Suprapubic skin (tissue), 4 donors: ENCODE data around the gene PLEKHG4B.

Source experiments
- EP300 ChIP-seq: sonication (generic); formaldehyde crosslinking; IDR thresholded peaks from one replicate; pipeline ENCODE4 v1.6.1; 2017; ENCODE audit warnings: antibody characterized with exemption
- POLR2A ChIP-seq, 2 donors: fragments of 450-650 bp; IDR thresholded peaks; one replicate each; pipeline ENCODE4 v1.6.1; 2017; ENCODE audit warnings: antibody characterized with exemption in 2 of 2, mild to moderate bottlenecking in 2 of 2, moderate library complexity in 2 of 2
- POLR2AphosphoS5 ChIP-seq, 3 donors: sonication (generic); formaldehyde crosslinking; IDR thresholded peaks; one replicate each; pipeline ENCODE4 v1.6.1; 2017; ENCODE audit warnings: antibody characterized with exemption in 3 of 3
- TF ChIP-seq, protein P1 (sequence below), 2 donors: fragments of 200-600 bp in 1 of 2; fragments of 450-650 bp in 1 of 2; sonication (generic) in 1 of 2; IDR thresholded peaks; one replicate each; pipeline ENCODE4 v1.5.1; 2016 to 2019; ENCODE audit warnings: antibody characterized with exemption in 2 of 2, mild to moderate bottlenecking in 1 of 2, moderate library complexity in 1 of 2

DNA sequence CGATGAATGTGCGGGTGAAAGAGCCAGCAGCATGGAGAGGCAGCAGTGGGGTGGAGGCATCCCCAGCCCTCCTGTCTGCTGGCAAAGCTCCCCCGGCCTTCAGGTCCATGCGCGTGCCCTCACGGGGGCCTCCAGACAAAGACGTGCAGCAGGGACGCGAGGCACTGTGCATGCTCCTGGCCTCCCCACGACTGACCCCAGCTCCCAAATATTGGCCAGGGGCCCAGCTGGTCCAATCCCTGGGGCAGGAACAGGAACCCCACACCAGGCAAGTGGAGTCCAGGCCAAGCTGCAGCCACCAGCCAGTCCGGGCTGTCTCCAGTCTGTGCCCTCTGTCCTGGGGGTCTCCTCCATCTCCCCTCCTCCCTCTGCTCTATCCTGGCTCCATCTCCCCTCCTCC is 65.8 kb downstream of the PLEKHG4B start:
- TF ChIP-seq, protein P1, sequence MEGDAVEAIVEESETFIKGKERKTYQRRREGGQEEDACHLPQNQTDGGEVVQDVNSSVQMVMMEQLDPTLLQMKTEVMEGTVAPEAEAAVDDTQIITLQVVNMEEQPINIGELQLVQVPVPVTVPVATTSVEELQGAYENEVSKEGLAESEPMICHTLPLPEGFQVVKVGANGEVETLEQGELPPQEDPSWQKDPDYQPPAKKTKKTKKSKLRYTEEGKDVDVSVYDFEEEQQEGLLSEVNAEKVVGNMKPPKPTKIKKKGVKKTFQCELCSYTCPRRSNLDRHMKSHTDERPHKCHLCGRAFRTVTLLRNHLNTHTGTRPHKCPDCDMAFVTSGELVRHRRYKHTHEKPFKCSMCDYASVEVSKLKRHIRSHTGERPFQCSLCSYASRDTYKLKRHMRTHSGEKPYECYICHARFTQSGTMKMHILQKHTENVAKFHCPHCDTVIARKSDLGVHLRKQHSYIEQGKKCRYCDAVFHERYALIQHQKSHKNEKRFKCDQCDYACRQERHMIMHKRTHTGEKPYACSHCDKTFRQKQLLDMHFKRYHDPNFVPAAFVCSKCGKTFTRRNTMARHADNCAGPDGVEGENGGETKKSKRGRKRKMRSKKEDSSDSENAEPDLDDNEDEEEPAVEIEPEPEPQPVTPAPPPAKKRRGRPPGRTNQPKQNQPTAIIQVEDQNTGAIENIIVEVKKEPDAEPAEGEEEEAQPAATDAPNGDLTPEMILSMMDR (IDR thresholded peaks at IDR 0.05), result no peak
- TF ChIP-seq POLR2A (IDR thresholded peaks at IDR 0.05) (no peak), POLR2AphosphoS5 (IDR thresholded peaks at IDR 0.05) (no peak), EP300 (no peak)
